ENCODE measurements around the gene LRRC73. TPM values are rescaled to one million over a fixed set of nuclear protein-coding genes. Genes with fewer than 3 reads are reported as not detected.
"Not testable (repeated sequence)": the region's sequence is repeated elsewhere in the genome, so short reads cannot be mapped to it uniquely, and the experiment has no call there.

LRRC73 gene
- polyA plus RNA-seq, 3 donors: 0.10 to 1.0 TPM; not detected in 1

DNA sequence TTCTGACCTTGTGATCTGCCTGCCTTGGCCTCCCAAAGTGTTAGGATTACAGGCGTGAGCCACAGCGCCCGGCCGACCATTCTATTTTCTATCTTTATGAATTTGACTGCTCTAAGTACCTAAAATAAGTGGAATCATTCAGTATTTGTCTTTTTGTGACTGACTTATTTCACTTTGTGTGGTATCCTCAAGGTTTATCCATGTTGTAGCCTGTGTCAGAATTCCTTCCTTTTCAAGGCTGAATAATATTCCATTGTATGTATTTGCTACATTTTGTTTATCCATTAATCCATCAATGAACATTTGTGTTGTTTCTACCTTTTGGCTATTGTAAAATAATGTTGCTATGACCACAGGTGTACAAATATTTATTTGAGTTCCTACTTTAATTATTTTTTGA is 37.6 kb downstream of the LRRC73 start:
- 92 to 95% (median 94%) methylated on average over 4 of the region's 4 CpGs for WGBS, 3 donors

DNA sequence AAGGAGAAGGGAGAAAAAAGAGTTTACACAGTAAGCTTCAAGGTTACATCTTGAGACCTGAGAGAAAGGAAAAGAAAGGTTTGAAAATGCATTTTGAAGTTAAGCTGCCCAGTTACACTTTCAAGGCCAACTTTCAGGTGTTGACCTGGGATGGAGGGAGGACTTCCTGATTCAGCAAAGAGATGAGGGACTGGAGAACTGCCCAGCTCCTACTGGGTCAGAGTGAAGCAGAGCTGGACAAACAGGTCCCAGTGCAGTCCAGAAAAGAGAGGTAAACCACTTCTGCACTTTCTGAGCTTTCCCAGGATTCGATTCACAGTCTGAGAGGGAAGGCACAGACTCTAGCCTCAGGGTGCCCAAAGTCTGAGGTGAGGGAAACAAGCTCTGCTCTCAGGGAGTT is 38.7 kb downstream of the LRRC73 start:
- whole genome bisulfite sequencing, 3 donors: 32 to 79% (median 59%) methylated on average over 1 of the region's 1 CpG

More for the DNA sequence above, 37.6 kb downstream of the LRRC73 start:
- H3K27ac ChIP-seq (ENCODE audit: low read depth, low read length): no peak overlapping the region

DNA sequence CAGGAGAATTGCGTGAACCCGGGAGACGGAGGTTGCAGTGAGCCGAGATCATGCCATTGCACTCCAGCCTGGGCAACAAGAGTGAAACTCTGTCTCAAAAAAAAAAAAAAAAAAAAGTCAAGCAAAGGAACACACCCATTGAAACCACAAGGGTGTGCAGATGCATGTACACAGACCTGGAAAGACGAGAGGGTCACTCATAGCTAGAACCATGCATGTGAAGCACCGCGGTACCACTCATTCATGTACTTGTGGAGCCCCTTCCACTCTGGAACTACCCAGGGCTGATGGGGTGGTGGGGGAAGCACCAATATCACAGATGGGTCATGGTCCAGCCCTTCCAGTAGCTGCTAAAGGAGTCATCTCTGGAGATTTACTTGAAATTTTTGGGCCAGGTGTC is 40.2 kb downstream of the LRRC73 start:
- WGBS, 3 donors: 86 to 94% (median 91%) methylated on average over 7 of the region's 7 CpGs

More for the DNA sequence above, 38.7 kb downstream of the LRRC73 start:
- H3K27ac ChIP-seq (ENCODE audit: low read depth, low read length): no peak overlapping the region

DNA sequence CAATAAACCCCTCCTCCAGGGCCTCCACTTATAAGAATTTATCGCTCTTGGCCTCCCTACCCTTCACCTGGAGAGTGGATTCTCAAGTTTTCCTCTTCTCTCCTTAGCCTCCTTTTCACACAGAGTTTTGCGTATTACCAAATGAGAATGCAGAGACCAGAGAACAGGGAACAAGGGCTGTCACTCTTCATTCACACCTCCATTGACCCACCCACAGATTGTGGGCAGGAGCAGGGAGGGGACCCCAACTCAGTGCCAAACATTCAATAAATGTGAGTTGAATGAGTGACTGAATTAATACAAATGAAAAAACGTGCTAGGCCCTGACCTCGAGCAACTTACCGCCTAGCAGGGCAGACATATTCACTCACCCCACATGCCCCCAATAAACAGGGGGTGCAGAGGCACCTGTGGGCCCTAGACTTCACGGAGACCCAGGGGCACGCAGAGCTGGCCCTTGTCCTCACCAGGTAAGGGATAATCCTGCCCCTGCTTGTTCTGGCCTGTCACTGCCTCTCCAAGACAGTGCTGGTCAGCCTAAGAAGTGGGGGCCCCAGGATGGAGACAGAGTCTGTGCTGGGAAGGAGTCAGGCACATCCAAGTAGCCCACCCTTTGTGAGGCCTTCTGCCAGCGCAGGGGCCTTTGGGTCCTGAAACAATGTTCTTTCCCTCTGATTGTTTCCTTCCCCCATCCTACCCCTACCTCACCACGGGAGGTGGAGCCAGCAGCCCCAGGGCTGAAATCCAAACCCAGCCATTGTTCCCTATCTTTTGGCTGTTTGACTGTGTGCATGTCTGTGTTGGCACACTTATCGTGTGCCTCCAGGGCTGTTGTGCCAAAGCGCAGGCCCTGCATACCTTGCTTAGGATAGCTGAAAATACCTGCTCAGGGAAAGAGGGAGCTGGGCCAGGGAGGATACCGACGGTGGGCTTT is 41.1 kb downstream of the LRRC73 start:
- 57 to 79% (median 78%) methylated on average over 13 of the region's 13 CpGs for WGBS, 3 donors
- no peak overlapping the region for H3K27ac ChIP-seq (ENCODE audit: low read depth, low read length)

More for the DNA sequence above, 40.2 kb downstream of the LRRC73 start:
- no peak overlapping the region for H3K27ac ChIP-seq (ENCODE audit: low read depth, low read length)

DNA sequence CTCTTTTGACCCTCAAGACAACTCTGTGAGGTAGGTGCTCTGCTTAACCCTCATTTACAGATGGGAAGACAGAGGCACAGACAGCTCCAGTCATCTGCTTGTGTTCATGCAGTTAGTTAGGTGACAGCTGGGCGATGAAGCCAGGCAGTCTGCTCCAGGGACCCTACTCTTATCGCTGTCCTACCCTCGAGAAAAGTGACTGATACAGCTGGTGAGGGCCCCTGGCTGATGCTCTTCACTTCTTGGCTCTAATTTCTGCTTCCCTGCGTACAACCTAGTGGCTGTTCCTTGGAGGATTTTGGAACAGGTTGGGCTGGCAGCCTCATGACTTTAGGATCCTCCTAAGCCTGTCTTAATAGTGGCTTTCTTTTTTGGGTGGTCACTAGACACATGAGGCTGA is 41.9 kb downstream of the LRRC73 start:
- no peak overlapping the region for H3K27ac ChIP-seq (ENCODE audit: low read depth, low read length)
- WGBS, 3 donors: 78 to 87% (median 79%) methylated on average over 4 of the region's 4 CpGs

DNA sequence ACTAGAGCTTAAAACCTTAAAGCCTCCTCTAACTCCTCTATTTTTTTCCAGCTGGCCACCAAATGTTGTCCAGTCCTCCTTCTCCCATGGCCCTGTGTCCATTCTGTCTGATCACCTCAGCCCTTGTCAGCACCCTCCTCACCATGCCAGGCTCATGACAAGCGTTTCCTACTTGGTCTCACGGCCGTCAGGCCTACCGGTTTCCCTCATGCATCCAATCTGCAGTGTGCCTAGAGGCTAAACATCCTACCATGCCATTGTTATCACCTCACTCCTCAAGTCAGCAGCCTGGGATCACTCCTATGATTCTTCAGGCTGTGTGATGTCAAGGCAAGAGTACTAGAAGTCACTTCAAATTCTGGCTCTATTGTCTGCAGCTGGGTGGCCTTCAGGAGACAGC is 42.4 kb downstream of the LRRC73 start:
- H3K27ac ChIP-seq (ENCODE audit: low read depth, low read length): no peak overlapping the region
- WGBS, 3 donors: 76 to 89% (median 82%) methylated on average over 4 of the region's 4 CpGs

DNA sequence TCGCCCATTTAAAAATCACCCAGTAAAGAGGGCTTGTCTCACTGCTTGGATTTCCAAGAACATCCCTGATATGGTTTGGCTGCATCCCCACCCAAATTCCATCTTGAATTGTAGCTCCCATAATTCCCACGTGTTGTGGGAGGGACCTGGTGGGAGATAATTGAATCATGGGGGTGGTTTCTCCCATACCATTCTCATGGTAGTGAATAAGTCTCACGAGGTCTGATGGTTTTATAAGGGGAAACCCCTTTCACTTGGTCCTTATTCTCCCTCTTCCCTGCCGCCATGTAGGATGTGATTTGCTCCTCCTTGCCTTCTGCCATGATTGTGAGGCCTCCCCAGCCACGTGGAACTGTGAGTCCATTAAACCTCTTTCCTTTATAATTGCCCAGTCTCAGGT is 42.9 kb downstream of the LRRC73 start:
- 60 to 74% (median 68%) methylated on average over 5 of the region's 5 CpGs for WGBS, 3 donors
- not testable (repeated sequence) for H3K27ac ChIP-seq (ENCODE audit: low read depth, low read length)

DNA sequence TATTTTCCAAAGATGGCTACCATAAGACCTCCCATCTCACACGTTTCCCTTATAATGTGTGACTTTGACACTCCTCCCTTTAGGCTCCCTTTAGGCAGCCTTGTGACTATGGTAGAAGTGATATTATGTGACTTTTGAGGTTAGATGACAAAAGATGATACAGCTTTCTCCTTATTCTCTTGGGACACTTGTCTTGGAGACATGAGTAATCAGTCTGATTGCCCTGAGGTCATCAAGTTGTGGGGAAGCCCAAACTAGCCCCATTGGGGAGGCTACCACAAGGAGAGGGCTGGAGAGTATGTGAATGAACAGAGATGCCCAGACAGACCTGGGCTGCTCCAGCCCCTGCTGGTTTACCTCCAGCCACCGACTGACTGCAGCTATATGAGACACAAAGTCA is 44.2 kb downstream of the LRRC73 start:
- 50 to 73% (median 66%) methylated on average over 2 of the region's 2 CpGs for WGBS, 3 donors

DNA sequence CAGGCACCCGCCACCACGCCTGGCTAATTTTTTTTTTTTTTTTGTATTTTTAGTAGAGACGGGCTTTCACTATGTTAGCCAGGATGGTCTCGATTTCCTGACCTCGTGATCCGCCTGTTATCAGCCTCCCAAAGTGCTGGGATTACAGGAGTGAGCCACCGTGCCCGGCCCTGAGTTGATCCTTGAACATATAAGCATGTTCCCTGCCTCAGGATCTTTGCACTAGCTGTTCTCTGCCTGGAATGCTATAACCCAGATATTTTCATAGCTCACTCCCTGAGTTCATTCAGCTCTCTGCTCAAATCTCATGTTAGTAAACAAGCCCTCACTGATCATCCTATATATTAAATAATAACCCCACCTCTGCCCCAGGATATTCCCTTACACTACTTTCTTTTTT is 45.8 kb downstream of the LRRC73 start:
- H3K27ac ChIP-seq (ENCODE audit: low read depth, low read length): no peak overlapping the region
- 79 to 87% (median 81%) methylated on average over 8 of the region's 8 CpGs for WGBS, 3 donors

More for the DNA sequence above, 44.2 kb downstream of the LRRC73 start:
- no peak overlapping the region for H3K27ac ChIP-seq (ENCODE audit: low read depth, low read length)

DNA sequence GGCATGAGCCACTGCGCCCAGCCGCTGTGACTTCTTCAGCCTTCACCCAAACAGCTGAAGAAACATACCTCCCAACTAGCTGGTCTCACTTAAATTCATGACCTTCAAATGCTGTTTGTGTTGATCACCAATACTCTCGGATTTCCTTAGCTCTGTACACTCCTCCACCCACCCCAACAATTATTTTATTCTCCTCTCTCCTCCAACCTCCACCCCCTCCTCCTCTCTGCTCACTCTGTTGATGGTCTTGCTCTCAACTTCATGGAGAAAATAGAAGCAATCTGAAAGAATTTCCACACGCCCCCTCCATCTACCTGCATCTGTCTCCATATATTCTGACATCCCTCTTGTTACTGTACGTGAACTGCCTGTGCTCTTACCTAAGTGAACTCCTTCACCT is 48.2 kb downstream of the LRRC73 start:
- 55 to 75% (median 71%) methylated on average over 5 of the region's 5 CpGs for WGBS, 3 donors
- no peak overlapping the region for H3K27ac ChIP-seq (ENCODE audit: low read depth, low read length)

DNA sequence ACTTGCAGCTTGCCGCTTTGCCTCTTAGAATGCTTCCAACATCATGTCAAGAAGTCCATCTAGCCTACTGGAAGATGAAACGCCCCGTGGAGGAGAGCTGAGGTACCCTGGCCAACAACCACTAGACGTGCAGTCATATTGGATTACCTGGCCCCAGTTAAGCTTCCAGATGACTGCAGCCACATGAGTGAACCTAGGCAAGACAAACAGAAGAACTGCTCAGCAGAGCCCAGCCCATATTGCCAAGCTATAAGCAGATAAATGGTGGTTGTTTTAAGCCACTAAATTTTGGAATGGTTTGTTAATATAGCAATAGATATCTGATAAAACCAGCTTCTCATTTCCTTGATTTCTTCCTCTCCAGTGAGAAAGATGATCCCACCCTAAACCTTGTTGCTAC is 50.1 kb downstream of the LRRC73 start:
- 58 to 79% (median 78%) methylated on average over 4 of the region's 4 CpGs for WGBS, 3 donors
- H3K27ac ChIP-seq (ENCODE audit: low read depth, low read length): no peak overlapping the region

DNA sequence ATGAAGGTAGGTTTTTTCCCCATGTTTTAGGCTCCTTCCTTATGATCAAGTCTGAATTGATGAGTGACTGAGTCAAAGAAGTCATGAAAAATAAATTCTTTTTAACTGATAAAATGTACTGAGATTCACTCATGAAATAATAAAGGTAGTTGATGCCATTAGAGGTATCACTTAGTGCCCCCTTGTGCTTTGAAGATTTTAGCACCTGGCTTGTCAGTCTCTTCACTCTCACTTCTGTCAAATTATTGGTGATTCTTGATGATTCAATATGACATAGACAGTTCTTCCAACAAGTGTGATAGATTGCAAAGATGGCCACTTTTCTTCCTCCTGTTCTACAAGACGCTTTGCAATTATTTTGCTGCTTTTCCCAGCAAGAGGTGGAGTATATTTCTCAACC is 50.6 kb downstream of the LRRC73 start:
- no peak overlapping the region for H3K27ac ChIP-seq (ENCODE audit: low read depth, low read length)
- WGBS, 3 donors: 60 to 80% (median 68%) methylated on average over 1 of the region's 1 CpG

DNA sequence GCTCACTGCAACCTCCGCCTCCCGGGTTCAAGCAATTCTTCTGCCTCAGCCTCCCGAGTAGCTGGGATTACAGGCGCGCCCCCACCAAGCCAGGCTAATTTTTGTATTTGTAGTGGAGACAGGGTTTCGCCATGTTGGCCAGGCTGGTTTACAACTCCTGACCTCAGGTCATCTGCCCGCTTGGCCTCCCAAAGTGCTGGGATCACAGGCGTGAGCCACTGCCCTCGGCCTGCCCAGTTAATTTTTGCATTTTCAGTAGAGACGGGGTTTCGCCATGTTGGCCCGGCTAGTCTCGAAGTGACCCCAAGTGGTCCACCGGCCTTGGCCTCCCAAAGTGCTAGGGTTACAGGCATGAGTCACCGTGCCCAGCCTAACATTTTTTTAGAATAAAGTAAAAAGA is 52.0 kb downstream of the LRRC73 start:
- H3K27ac ChIP-seq (ENCODE audit: low read depth, low read length): not testable (repeated sequence)
- WGBS, 3 donors: 93 to 95% (median 94%) methylated on average over 15 of the region's 15 CpGs

DNA sequence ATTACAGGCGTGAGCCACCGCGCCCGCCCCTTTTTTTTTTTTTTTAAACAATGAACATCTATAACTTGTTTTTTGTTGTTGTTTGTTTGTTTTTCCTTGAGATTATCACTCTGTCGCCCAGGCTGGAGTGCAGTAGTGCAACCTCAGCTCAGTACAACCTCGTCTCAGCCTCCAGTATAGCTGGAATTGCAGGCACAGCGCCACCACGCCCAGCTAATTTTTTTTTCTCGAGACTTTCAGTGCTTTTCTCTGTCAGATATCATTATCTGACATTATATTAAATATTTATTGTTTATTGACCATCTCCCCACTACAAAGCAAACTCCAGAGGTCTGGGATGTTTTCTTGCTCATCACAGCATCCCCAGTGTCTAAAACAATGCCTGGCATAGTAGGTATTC is 52.5 kb downstream of the LRRC73 start:
- 44 to 64% (median 57%) methylated on average over 5 to 9 of the region's 9 CpGs for WGBS, 3 donors
- no peak overlapping the region for H3K27ac ChIP-seq (ENCODE audit: low read depth, low read length)

Other genes starting within 250 kb of the LRRC73 start
- not detected for gene SLC22A7, start 212.1 kb downstream of the LRRC73 start, polyA plus RNA-seq
- 1 to 10 TPM in 1 of 3 donors, under 1 TPM in 1, not detected in 1; 0.61 to 1.4 TPM for gene CRIP3, start 201.5 kb downstream of the LRRC73 start, polyA plus RNA-seq
- 1 to 10 TPM; 3.9 to 6.7 (median 5.2) TPM for gene ZNF318, start 140.7 kb downstream of the LRRC73 start, polyA plus RNA-seq
- 10 to 100 TPM in 2 of 3 donors, 1 to 10 TPM in 1; 8.2 to 13.7 (median 11.7) TPM for gene ABCC10, start 82.8 kb downstream of the LRRC73 start, polyA plus RNA-seq
- gene DLK2, start 54.8 kb downstream of the LRRC73 start, polyA plus RNA-seq: under 1 TPM; 0.25 to 0.45 (median 0.34) TPM
- 10 to 100 TPM; 16.4 to 23.7 (median 17.2) TPM for gene TJAP1, start 32.8 kb downstream of the LRRC73 start, polyA plus RNA-seq
- 100 to 1,000 TPM in 1 of 3 donors, 10 to 100 TPM in 2; 54.0 to 117 (median 97.3) TPM for gene YIPF3, start 6.6 kb upstream of the LRRC73 start, polyA plus RNA-seq
- 10 to 100 TPM; 17.0 to 48.2 (median 19.2) TPM for gene POLR1C, start 6.7 kb upstream of the LRRC73 start, polyA plus RNA-seq
- 10 to 100 TPM in 1 of 3 donors, 1 to 10 TPM in 2; 7.0 to 12.8 (median 9.8) TPM for gene XPO5, start 65.7 kb upstream of the LRRC73 start, polyA plus RNA-seq
- 1 to 10 TPM; 3.2 to 5.5 (median 4.3) TPM for gene POLH, start 65.8 kb upstream of the LRRC73 start, polyA plus RNA-seq
- 10 to 100 TPM; 27.3 to 49.6 (median 45.2) TPM for gene GTPBP2, start 118.9 kb upstream of the LRRC73 start, polyA plus RNA-seq
- 10 to 100 TPM; 14.8 to 20.5 (median 15.1) TPM for gene MAD2L1BP, start 125.5 kb upstream of the LRRC73 start, polyA plus RNA-seq
- under 1 TPM; 0.21 to 0.52 (median 0.22) TPM for gene RSPH9, start 134.7 kb upstream of the LRRC73 start, polyA plus RNA-seq
- 10 to 100 TPM; 36.0 to 82.0 (median 51.8) TPM for gene MRPS18A, start 177.4 kb upstream of the LRRC73 start, polyA plus RNA-seq